ENCODE measurements around the gene UNC93B1. TPM values are rescaled to one million over a fixed set of nuclear protein-coding genes. Genes with fewer than 3 reads are reported as not detected.
A peak's percentile ranks its signal among the peaks of the same experiment; 100 is the strongest.

The UNC93B1 gene
- polyA plus RNA-seq, 2 of the 4 experiments (the other 2 are of a cell fraction): 49.4 to 51.2 TPM

GRCh38 chr11:68013611-68014156 is 9.8 kb upstream of the UNC93B1 start:
- no peak for FAIRE-seq
- 15% methylated on average over 9 of the region's 14 CpGs for WGBS (ENCODE audit: missing lambda C conversion rate)

GRCh38 chr11:68012843-68013610 is 9.1 kb upstream of the UNC93B1 start:
- DNase-seq (ENCODE audit: low read depth in 1 of 2, low spot score in 1 of 2): peak; percentile 82 to 98
- H3K9me3 ChIP-seq: no peaks in the 10 kb centered on the region
- peak overlapping the region; percentile 99 to 100 for H3K27ac ChIP-seq
- POLR2A ChIA-PET: interaction anchor here (0.5 to 3.8 kb wide), 9 partner anchors 9 to 31 kb away, joined by 3 to 37 read pairs (median 6); partner anchors contain the start of genes NDUFS8 and UNC93B1
- peak; percentile 26 to 46 for ATAC-seq
- peak overlapping the region; percentile 96 for H3K4me2 ChIP-seq
- H3K4me3 ChIP-seq: peak overlapping the region; percentile 66; the same call in 2 of the 3 replicates
- CTCF ChIA-PET: interaction anchor here (0.8 to 3.9 kb wide), 4 partner anchors 9 to 19 kb away, joined by 3 to 23 read pairs (median 6); partner anchors contain the start of gene UNC93B1
- 4% methylated on average over 7 of the region's 16 CpGs for WGBS (ENCODE audit: missing lambda C conversion rate)
- FAIRE-seq: peak; percentile 98
- H3K4me1 ChIP-seq: peaks cover 83% of the 10 kb centered on the region
- TF ChIP-seq, protein P1, sequence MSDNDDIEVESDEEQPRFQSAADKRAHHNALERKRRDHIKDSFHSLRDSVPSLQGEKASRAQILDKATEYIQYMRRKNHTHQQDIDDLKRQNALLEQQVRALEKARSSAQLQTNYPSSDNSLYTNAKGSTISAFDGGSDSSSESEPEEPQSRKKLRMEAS (IDR thresholded peaks at IDR 0.05): peak; percentile 93
- no peak for TF ChIP-seq ZC3H11A (IDR thresholded peaks at IDR 0.05)
- TF ChIP-seq EP300 (IDR thresholded peaks at IDR 0.05): peak; percentile 66 to 90; a peak in 4 of 5 replicates
- peak; percentile 53; the same call in 1 of the 2 replicates for TF ChIP-seq RFX5 (IDR thresholded peaks at IDR 0.05)
- TF ChIP-seq, protein P2, sequence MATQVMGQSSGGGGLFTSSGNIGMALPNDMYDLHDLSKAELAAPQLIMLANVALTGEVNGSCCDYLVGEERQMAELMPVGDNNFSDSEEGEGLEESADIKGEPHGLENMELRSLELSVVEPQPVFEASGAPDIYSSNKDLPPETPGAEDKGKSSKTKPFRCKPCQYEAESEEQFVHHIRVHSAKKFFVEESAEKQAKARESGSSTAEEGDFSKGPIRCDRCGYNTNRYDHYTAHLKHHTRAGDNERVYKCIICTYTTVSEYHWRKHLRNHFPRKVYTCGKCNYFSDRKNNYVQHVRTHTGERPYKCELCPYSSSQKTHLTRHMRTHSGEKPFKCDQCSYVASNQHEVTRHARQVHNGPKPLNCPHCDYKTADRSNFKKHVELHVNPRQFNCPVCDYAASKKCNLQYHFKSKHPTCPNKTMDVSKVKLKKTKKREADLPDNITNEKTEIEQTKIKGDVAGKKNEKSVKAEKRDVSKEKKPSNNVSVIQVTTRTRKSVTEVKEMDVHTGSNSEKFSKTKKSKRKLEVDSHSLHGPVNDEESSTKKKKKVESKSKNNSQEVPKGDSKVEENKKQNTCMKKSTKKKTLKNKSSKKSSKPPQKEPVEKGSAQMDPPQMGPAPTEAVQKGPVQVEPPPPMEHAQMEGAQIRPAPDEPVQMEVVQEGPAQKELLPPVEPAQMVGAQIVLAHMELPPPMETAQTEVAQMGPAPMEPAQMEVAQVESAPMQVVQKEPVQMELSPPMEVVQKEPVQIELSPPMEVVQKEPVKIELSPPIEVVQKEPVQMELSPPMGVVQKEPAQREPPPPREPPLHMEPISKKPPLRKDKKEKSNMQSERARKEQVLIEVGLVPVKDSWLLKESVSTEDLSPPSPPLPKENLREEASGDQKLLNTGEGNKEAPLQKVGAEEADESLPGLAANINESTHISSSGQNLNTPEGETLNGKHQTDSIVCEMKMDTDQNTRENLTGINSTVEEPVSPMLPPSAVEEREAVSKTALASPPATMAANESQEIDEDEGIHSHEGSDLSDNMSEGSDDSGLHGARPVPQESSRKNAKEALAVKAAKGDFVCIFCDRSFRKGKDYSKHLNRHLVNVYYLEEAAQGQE (IDR thresholded peaks at IDR 0.05): no peak
- peak; percentile 81 for TF ChIP-seq HOXB5 (CRISPR knock-in tag; IDR thresholded peaks at IDR 0.05)
- peak; percentile 78 for TF ChIP-seq FOSB (CRISPR knock-in tag; IDR thresholded peaks at IDR 0.05)
- TF ChIP-seq EHF (CRISPR knock-in tag; IDR thresholded peaks at IDR 0.05): peak; percentile 14; the same call in 1 of the 2 replicates
- TF ChIP-seq RCOR1 (IDR thresholded peaks at IDR 0.05; ENCODE audit: low read depth, low read length): no peak

More at GRCh38 chr11:68013611-68014156, 9.8 kb upstream of the UNC93B1 start:
- POLR2A ChIA-PET: interaction anchor here (0.8 to 3.8 kb wide), 10 partner anchors 8 to 29 kb away, joined by 3 to 37 read pairs (median 6); partner anchors contain the start of genes NDUFS8 and UNC93B1
- ATAC-seq (peak; percentile 2 to 3), DNase-seq (ENCODE audit: low read depth in 1 of 2, low spot score in 1 of 2) (no peak)
- Histone ChIP-seq H3K4me2 (peak overlapping the region; percentile 96), H3K4me1 (peaks cover 83% of the 10 kb centered on the region), H3K27ac (peak overlapping the region; percentile 99 to 100), H3K4me3 (peak overlapping the region; percentile 8; the same call in 1 of the 3 replicates), H3K9me3 (no peaks in the 10 kb centered on the region)
- CTCF ChIA-PET: interaction anchor here (0.9 to 3.9 kb wide), 7 partner anchors 8 to 195 kb away, joined by 3 to 23 read pairs (median 4); partner anchors contain the start of gene UNC93B1
- peak; percentile 81 for TF ChIP-seq FOSB (CRISPR knock-in tag; IDR thresholded peaks at IDR 0.05)
- peak; percentile 52 for TF ChIP-seq HOXB5 (CRISPR knock-in tag; IDR thresholded peaks at IDR 0.05)
- TF ChIP-seq HEYL (CRISPR knock-in tag; IDR thresholded peaks at IDR 0.05): peak; percentile 64; the same call in 1 of the 2 replicates
- peak; percentile 24; the same call in 1 of the 2 replicates for TF ChIP-seq ESRRA (IDR thresholded peaks at IDR 0.05; ENCODE audit: borderline replicate concordance, low read length)
- TF ChIP-seq USF2 (IDR thresholded peaks at IDR 0.05): no peak
- peak; percentile 71; the same call in 1 of the 2 replicates for TF ChIP-seq TFCP2L1 (CRISPR knock-in tag; IDR thresholded peaks at IDR 0.05)
- TF ChIP-seq, protein P1 (IDR thresholded peaks at IDR 0.05): no peak
- TF ChIP-seq HOXB13 (CRISPR knock-in tag; IDR thresholded peaks at IDR 0.05; ENCODE audit: low read depth): peak; percentile 94
- TF ChIP-seq RARB (CRISPR knock-in tag; IDR thresholded peaks at IDR 0.05): 0 out of 2 replicates have a peak, but pooled peaks have one; percentile 22
- peak; percentile 16; the same call in 1 of the 2 replicates for TF ChIP-seq POLR2A (IDR thresholded peaks at IDR 0.05; ENCODE audit: low read length)
- peak; percentile 81 for TF ChIP-seq HDAC2 (IDR thresholded peaks at IDR 0.05)
- TF ChIP-seq ZNF302 (CRISPR knock-in tag; IDR thresholded peaks at IDR 0.05): peak; percentile 75
- TF ChIP-seq ZFP36 (IDR thresholded peaks at IDR 0.05; ENCODE audit: borderline replicate concordance, partially characterized antibody): peak; percentile 65
- TF ChIP-seq ATOH8 (CRISPR knock-in tag; IDR thresholded peaks at IDR 0.05; ENCODE audit: low read depth): no peak
- TF ChIP-seq ZSCAN20 (CRISPR knock-in tag; IDR thresholded peaks at IDR 0.05): 0 out of 2 replicates have a peak, but pooled peaks have one; percentile 55
- peak; percentile 72; the same call in 1 of the 2 replicates for TF ChIP-seq RCOR1 (IDR thresholded peaks at IDR 0.05; ENCODE audit: low read depth, low read length)
- TF ChIP-seq KDM1A (IDR thresholded peaks at IDR 0.05; ENCODE audit: low read depth): peak; percentile 99
- 0 out of 2 replicates have a peak, but pooled peaks have one; percentile 1 for TF ChIP-seq MYC (IDR thresholded peaks at IDR 0.05; ENCODE audit: borderline replicate concordance, low read length)
- peak; percentile 82 for TF ChIP-seq EHF (CRISPR knock-in tag; IDR thresholded peaks at IDR 0.05)
- TF ChIP-seq, protein P3, sequence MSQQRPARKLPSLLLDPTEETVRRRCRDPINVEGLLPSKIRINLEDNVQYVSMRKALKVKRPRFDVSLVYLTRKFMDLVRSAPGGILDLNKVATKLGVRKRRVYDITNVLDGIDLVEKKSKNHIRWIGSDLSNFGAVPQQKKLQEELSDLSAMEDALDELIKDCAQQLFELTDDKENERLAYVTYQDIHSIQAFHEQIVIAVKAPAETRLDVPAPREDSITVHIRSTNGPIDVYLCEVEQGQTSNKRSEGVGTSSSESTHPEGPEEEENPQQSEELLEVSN (IDR thresholded peaks at IDR 0.05; ENCODE audit: borderline replicate concordance, low read depth): no peak
- peak; percentile 54; the same call in 1 of the 2 replicates for TF ChIP-seq NPAS2 (CRISPR knock-in tag; IDR thresholded peaks at IDR 0.05; ENCODE audit: borderline replicate concordance)
- TF ChIP-seq, protein P4, sequence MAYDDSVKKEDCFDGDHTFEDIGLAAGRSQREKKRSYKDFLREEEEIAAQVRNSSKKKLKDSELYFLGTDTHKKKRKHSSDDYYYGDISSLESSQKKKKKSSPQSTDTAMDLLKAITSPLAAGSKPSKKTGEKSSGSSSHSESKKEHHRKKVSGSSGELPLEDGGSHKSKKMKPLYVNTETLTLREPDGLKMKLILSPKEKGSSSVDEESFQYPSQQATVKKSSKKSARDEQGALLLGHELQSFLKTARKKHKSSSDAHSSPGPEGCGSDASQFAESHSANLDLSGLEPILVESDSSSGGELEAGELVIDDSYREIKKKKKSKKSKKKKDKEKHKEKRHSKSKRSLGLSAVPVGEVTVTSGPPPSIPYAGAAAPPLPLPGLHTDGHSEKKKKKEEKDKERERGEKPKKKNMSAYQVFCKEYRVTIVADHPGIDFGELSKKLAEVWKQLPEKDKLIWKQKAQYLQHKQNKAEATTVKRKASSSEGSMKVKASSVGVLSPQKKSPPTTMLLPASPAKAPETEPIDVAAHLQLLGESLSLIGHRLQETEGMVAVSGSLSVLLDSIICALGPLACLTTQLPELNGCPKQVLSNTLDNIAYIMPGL (CRISPR knock-in tag; IDR thresholded peaks at IDR 0.05; ENCODE audit: borderline replicate concordance): peak; percentile 71; the same call in 1 of the 2 replicates
- no peak for TF ChIP-seq FOSL2 (IDR thresholded peaks at IDR 0.05)
- TF ChIP-seq FOSL2 (CRISPR knock-in tag; IDR thresholded peaks at IDR 0.05): no peak
- TF ChIP-seq CEBPB (IDR thresholded peaks at IDR 0.05): no peak

Measured in A549 (cell line).